C4-2B (cell line): ENCODE results near the gene TMEM256.

Source experiments
- ZFX ChIP-seq: fragments of 450-650 bp; IDR thresholded peaks from 2 replicates; pipeline ENCODE4 v1.6.1; 2017
- TF ChIP-seq, protein P1 (sequence below): fragments of 450-650 bp; conservative IDR thresholded peaks from 2 replicates; pipeline ENCODE4 v1.5.1; 2017; ENCODE audit warnings: mild to moderate bottlenecking

DNA sequence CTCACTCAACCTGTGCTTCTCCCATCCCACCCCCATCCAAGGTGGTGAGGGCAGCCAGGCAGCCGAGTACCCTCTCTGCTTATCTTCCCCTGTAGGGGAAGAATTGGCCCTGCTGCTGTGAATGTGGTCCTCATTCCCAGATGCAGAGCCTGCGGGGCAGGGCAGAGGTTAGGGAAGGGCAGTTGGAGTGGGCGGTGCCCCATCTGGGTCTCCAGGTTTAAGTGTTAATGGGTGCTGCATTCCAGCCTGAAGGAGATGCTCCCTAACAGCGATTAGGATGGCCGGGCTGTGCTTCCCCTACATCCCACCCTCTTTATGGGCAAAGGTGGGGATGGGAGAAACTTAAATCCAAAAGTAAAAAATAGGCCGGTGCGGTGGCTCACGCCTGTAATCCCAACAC, 36.8 kb downstream of the TMEM256 start:
- TF ChIP-seq, protein P1, sequence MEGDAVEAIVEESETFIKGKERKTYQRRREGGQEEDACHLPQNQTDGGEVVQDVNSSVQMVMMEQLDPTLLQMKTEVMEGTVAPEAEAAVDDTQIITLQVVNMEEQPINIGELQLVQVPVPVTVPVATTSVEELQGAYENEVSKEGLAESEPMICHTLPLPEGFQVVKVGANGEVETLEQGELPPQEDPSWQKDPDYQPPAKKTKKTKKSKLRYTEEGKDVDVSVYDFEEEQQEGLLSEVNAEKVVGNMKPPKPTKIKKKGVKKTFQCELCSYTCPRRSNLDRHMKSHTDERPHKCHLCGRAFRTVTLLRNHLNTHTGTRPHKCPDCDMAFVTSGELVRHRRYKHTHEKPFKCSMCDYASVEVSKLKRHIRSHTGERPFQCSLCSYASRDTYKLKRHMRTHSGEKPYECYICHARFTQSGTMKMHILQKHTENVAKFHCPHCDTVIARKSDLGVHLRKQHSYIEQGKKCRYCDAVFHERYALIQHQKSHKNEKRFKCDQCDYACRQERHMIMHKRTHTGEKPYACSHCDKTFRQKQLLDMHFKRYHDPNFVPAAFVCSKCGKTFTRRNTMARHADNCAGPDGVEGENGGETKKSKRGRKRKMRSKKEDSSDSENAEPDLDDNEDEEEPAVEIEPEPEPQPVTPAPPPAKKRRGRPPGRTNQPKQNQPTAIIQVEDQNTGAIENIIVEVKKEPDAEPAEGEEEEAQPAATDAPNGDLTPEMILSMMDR = no peak
- TF ChIP-seq ZFX = no peak
